T-helper 22 cell (primary cell): ENCODE results near the gene ZNF526.
A peak's percentile ranks its signal among the peaks of the same experiment; 100 is the strongest.

ENCODE experiments used
- DNase-seq: peaks from one replicate; pipeline ENCODE4 v3.0.0-alpha.2; 2020; ENCODE audit warnings: low read depth

The ZNF526 gene

GRCh38 chr19:42197375-42197817, 22.7 kb upstream of the ZNF526 start:
- DNase-seq: no peak

GRCh38 chr19:42198676-42199439, 21.3 kb upstream of the ZNF526 start:
- DNase-seq: peak; percentile 80

- DNase-seq: peak; percentile 45
Measured at GRCh38 chr19:42199440-42200115, 20.5 kb upstream of the ZNF526 start.

GRCh38 chr19:42200116-42200715, 19.9 kb upstream of the ZNF526 start:
- DNase-seq: no peak

GRCh38 chr19:42201489-42202289, 18.4 kb upstream of the ZNF526 start:
- DNase-seq: peak; percentile 37

GRCh38 chr19:42202290-42202880, 17.7 kb upstream of the ZNF526 start:
- DNase-seq: no peak

- DNase-seq: no peak
Measured at GRCh38 chr19:42203700-42204099, 16.4 kb upstream of the ZNF526 start.

- DNase-seq: no peak
Measured at GRCh38 chr19:42204664-42205063, 15.4 kb upstream of the ZNF526 start.

- DNase-seq: no peak
Measured at GRCh38 chr19:42206871-42207755, 13.0 kb upstream of the ZNF526 start.

GRCh38 chr19:42207767-42208271, 12.3 kb upstream of the ZNF526 start:
- peak; percentile 29 for DNase-seq

- no peak for DNase-seq
Measured at GRCh38 chr19:42208612-42209011, 11.5 kb upstream of the ZNF526 start.

- no peak for DNase-seq
Measured at GRCh38 chr19:42212886-42213285, 7.2 kb upstream of the ZNF526 start.

GRCh38 chr19:42214810-42215485, 5.2 kb upstream of the ZNF526 start:
- DNase-seq: no peak

- DNase-seq: no peak
Measured at GRCh38 chr19:42216653-42217519, 3.2 kb upstream of the ZNF526 start.

- peak; percentile 99 for DNase-seq
Measured at GRCh38 chr19:42217520-42218437, 2.3 kb upstream of the ZNF526 start, which contains the start of gene DEDD2. Gene DEDD2, minus strand, starts transcription at chr19:42217677. Its CDS starts 670 bp downstream, at chr19:42217007.

GRCh38 chr19:42220751-42221097, 612 bp downstream of the ZNF526 start:
- no peak for DNase-seq

- DNase-seq: no peak
Measured at GRCh38 chr19:42224940-42225717, 5.0 kb downstream of the ZNF526 start.
